Measurements from ENCODE around the gene KLF15.

- TF ChIP-seq, protein P1, sequence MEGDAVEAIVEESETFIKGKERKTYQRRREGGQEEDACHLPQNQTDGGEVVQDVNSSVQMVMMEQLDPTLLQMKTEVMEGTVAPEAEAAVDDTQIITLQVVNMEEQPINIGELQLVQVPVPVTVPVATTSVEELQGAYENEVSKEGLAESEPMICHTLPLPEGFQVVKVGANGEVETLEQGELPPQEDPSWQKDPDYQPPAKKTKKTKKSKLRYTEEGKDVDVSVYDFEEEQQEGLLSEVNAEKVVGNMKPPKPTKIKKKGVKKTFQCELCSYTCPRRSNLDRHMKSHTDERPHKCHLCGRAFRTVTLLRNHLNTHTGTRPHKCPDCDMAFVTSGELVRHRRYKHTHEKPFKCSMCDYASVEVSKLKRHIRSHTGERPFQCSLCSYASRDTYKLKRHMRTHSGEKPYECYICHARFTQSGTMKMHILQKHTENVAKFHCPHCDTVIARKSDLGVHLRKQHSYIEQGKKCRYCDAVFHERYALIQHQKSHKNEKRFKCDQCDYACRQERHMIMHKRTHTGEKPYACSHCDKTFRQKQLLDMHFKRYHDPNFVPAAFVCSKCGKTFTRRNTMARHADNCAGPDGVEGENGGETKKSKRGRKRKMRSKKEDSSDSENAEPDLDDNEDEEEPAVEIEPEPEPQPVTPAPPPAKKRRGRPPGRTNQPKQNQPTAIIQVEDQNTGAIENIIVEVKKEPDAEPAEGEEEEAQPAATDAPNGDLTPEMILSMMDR (conservative IDR thresholded peaks at IDR 0.05; ENCODE audit: low read depth, low read length) = no peak
- TF ChIP-seq EZH2 (IDR thresholded peaks at IDR 0.05; ENCODE audit: low read length, unreplicated experiment) = no peak
Observed at GRCh38 chr3:126349611-126350501, 7.4 kb downstream of the KLF15 start.

Data from PC-3 (cell line).